Activated CD8-positive, alpha-beta memory T cell treated with anti-CD3 and anti-CD28 coated beads for 36 hours (primary cell): ENCODE data around the gene COCH. TPM values are rescaled to one million over a fixed set of nuclear protein-coding genes. Genes with fewer than 3 reads are reported as not detected.

ENCODE experiments used
- CTCF ChIA-PET: fragments of 350-600 bp; sonication (Branson Sonifier 250); formaldehyde crosslinking; loops from one replicate; lab custom pipeline; 2021; ENCODE audit warnings: antibody characterized with exemption; lab: Charles Lee
- POLR2A ChIA-PET: fragments of 350-600 bp; sonication (Branson Sonifier 250); formaldehyde crosslinking; loops from one replicate; lab custom pipeline; 2021; ENCODE audit warnings: antibody characterized with exemption; lab: Charles Lee
- total RNA-seq, 2 experiments: library from RNA; stranded (reverse); gene quantifications; one replicate each; pipeline ENCODE4 v1.2.3, GENCODE V29; 2021

COCH gene
- total RNA-seq = 1 to 10 TPM; 3.1 TPM

DNA sequence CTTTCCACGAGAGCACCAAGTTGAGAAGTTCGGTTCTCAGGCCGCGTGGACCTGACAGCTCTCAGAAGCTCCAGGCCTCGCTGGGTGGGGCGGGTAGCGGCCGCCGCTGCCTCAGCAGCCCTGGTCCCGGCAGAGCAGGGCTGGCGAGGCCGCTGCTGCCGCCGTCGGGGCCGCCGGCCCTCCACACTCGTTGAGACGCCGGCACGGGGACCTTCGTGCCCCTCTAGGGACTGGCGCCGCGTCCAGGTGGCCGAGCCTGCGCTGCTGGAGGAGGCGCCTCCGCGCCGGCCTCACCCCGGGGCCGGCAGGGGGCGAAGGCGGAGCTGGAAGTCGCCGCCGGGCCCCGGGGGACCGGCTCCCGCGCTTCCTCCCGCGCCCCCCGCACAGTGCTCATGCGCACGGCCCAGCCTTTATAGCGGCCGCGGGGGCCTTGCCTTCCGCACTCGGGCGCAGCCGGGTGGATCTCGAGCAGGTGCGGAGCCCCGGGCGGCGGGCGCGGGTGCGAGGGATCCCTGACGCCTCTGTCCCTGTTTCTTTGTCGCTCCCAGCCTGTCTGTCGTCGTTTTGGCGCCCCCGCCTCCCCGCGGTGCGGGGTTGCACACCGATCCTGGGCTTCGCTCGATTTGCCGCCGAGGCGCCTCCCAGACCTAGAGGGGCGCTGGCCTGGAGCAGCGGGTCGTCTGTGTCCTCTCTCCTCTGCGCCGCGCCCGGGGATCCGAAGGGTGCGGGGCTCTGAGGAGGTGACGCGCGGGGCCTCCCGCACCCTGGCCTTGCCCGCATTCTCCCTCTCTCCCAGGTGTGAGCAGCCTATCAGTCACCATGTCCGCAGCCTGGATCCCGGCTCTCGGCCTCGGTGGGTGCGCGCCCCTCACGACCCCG lies at the start of gene COCH:
Gene COCH (plus strand): TSS at position 440 of the 879 bp plus-strand sequence. CDS start 380 bp downstream, at position 820.
- CTCF ChIA-PET = no interaction called here
- POLR2A ChIA-PET = no interaction called here

DNA sequence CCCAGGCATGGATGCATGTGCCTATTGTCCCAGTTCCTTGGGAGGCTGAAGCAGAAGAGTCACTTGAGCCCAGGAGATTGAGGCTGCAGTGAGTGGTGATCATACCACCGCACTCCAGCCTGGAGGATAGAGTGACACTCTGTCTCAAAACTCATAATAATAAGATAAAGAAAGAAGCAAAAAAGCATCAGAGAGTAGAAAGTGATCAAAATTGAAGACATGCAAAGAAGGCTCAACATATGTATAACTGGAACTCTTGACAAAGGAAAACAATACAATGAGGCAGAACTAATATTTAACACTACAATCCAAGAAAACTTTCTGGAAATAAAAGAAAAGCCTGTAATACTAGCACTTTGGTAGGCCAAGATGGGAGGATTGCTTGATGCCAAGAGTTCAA lies 48.3 kb upstream of the COCH start:
- POLR2A ChIA-PET = no interaction called here

DNA sequence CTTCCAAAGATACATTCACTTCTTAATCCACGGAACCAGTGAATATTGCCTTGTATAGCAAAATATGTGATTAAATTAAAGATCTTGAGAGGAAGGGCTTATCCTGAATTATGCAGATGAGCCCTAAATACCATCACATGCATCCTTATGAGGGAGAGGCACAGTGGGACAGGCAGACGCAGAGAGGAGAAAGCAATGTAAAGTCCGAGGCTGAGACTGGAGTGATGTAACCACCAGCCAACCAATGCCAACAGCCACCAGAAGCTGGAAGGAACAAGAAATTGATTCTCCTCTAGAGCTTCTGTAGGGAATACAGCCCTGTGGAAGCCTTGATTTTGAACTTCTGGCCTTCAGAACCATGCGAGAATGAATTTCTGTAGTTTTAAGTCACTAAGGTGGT lies 44.5 kb upstream of the COCH start:
- POLR2A ChIA-PET = no interaction called here

More for the DNA sequence above, 48.3 kb upstream of the COCH start:
- CTCF ChIA-PET = no interaction called here

DNA sequence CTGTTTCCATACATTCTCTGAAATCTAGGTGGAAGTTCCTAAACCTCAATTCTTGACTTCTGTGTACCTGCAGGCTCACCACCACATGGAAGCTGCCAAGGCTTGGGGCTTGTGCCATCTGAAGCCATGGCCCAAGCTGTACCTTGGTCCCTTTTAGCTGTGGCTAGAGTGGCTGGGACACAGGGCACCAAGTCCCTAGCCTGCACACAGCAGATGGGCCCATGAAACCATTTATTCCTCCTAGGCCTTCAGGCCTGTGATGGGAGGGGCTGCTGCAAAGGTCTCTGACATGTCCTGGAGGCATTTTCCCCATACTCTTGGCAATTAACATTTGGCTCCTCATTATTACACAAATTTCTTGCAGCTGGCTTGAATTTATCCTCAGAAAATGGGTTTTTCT lies 40.0 kb upstream of the COCH start:
- CTCF ChIA-PET = no interaction called here
- POLR2A ChIA-PET = no interaction called here

More for the DNA sequence above, 44.5 kb upstream of the COCH start:
- CTCF ChIA-PET = no interaction called here

DNA sequence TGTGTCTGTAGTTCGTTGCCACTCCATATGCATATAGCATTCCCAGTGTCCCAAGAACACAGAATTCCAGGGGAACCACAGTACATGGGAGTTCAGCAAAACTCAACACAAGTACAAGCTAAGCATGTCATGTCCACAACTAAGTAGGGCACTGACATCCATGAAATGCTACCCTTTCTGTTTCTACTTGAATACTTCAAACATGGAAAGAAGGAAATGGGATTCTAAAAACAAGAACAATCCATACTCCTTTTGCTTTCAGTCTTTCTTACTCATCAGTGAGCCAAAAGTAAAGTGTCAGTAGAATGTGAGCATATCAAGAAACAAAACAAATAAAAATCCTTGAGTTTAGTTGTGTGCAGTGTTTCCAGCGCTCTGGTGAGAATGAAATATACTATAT lies 36.0 kb upstream of the COCH start:
- CTCF ChIA-PET = no interaction called here

DNA sequence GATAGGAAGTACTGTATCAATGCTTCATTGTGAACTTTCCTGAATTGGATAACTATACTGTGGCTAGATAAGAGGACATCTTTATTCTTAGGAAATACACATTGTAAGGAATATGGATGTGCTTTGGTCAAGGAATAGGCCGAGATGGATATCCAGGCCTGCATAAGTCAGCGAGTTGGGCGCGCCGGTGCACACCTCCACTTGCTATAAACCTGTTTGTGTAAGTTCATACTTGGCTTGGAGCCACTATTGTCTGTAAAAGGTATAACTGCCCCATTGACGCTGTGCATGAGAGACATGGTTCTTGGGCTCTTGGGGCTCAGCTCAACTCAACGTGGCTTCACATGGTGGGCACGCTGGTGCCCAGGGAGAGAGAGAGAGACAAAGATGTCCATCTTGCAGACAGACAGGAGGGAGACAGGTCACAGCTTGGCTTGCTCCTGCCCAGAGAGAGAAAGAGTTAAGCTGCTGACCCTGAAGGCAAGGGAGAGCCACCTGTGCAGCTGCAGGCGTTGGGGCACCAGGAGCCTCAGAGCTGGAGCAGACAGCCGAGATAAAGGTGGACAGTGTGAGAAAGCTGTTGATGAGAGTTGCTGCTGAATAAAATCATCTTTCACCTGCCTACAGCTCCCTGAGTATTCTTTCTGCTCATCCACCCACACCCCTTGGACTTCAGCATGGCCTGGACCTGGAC lies 34.1 kb upstream of the COCH start:
- ChIA-PET POLR2A (no interaction called here), CTCF (no interaction called here)

More for the DNA sequence above, 36.0 kb upstream of the COCH start:
- POLR2A ChIA-PET = no interaction called here

DNA sequence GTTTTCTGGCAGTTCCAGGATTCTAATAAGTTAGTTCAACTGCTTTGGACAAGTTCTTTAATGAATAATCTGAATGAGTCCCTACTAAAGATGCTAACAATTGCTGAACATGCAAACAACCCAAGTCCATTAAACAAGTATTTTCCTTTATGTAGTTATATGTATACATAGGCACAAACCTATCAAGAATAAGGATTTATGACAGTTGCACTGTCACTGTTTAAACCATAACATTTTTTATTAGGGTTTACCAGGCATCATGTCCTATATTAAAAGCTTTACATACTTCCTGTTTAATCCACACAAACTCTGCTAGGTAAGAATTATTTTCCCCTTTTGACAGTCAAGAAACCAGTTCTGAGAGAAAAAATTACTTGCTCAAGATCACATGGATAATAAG lies 31.9 kb upstream of the COCH start:
- ChIA-PET CTCF (interaction anchor here (0.8 kb wide), 1 partner anchor 15 kb away, joined by 3 read pairs; no protein-coding TSS in a partner anchor), POLR2A (no interaction called here)

DNA sequence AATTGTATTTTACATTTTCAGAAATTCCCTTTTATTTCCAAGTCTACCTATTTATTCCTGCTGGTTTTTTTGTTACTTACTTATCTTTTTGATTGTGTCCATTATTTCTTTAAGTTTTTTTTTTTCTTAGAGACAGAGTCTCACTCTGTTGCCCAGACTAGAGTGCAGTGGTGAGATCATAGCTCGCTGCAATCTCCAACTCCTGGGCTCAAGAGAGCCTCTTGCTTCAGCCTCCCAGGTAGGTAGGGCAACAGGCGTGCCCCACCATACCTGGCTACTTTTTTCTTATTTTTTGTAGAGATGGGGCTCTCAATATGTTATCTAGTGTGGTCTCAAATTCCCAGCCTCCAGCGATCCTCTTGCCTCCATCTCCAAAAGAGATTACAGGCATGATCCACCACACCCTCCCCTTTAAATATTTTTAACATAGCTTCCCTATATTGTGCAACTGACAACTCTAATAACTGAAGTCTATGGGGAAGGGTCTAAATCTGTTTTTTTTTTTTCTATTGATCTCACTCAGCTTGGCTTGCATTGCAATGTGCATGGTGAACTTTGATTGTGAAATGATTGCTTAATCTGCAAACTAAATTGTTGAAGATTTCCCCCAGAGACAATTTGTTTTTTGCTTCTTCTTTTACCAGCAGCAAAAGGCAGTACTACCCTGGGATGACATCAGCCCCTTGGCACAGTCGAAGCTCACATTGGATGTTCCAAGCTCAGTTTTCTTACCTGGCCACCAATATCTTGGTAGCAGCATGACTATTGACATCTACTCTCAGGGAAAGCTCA lies 25.7 kb upstream of the COCH start:
- ChIA-PET CTCF (no interaction called here), POLR2A (no interaction called here)

DNA sequence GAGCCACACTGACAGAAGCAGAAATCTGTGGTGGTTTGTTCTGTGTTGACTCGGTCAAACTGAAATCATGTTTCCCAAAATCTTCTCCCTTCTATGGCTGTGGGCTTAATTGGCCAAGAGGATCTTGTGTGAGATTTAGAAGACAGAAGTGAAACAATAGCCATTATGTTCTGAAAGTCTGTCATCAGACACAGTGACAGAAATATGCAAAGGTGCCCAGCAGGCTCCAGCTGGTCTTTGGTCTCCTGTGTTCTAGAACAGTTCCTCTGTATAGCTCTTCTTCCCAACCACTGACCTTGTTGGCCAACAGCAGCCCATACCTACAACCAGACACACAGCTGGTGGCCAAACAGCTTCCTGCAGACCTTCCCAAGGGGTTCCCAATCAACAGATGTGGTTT lies 25.0 kb upstream of the COCH start:
- ChIA-PET POLR2A (no interaction called here), CTCF (no interaction called here)

DNA sequence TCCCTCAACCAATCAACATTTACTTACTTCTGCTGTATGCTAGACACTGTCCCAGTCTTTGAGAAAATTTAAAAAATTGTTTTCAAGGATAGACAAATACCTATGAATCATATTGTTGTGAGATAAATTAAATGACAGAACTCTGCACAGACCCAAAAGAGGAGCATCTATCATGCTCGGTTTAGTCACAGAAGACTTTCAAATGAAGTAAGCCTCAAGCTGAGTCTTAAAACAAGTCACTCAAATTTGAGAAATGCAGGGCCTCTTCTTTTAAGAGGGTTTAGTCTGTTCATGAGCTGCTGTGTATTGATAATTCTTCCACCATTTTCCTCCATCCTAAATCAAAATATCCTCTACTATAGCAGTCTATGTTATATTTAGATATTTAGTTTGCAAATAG lies 24.4 kb upstream of the COCH start:
- CTCF ChIA-PET = no interaction called here
- POLR2A ChIA-PET = no interaction called here

DNA sequence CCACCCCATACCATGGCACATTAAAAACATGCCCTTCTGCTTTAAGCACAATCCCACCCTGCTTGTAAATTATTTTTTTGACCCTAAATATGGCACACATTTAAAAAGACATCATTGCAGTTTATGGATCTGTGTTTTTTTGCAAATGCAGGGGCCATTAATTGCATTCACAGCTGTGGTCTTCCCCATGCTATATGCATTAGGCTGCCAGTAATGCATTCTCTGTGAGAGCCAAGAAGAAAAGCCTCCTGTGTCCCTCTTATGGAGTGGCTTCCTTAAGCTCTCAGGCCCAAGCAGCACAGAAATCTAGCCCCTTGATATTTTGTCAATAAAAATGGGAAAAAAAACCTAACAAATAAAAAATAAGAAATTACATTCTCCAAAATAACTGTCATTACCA lies 20.4 kb upstream of the COCH start:
- CTCF ChIA-PET = no interaction called here
- POLR2A ChIA-PET = no interaction called here

DNA sequence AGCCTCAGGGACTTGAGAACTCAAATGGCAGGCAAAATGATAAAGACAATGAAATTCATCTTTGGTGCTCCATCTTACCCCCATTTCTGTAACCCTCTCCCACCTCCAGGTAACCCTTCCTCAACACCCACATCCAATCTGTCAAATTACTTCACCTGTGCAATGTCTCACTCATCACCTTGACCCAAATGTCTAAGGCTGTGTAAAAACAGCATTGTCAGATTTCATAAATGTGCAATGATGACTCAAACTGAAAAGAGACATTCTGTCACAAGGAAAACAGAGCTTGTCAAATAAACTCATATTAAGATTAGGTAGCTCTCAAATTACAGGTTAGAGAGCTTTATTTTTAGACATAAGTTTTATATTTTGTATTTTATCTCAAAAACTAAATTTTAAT lies 19.9 kb upstream of the COCH start:
- POLR2A ChIA-PET = no interaction called here
- CTCF ChIA-PET = no interaction called here

DNA sequence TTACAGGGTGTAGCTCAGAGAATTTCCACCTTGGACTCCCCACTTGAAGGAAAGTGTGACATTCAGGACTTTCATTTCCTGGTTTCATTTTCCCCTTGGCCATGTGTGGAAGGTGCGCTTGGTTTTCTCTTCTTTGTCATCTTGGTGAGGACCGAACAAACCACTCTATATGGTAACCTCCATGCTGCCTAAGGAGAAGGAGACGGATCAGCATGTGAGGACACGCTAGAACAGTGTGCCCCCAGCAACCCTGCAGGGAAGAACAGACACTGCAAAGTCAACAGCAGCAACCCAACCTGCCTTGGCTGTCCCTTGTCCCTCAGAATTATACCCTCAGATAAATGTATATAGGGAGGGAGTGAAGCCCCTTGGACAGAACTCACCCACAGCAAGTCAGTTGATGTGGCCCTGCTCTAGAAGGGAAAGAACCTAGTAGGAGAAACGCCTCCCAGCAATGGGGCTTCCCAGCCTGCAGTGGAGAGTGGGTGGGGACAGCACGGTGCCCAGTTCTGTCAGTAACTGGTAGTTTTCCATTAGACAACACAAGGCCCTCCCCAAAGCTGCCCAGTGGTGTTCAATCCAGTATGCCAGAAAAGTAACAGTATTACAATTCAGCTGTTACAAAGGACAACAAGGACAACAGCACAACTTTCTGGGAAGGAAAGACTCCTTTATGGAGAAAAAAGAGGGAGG lies 18.9 kb upstream of the COCH start:
- POLR2A ChIA-PET = no interaction called here

DNA sequence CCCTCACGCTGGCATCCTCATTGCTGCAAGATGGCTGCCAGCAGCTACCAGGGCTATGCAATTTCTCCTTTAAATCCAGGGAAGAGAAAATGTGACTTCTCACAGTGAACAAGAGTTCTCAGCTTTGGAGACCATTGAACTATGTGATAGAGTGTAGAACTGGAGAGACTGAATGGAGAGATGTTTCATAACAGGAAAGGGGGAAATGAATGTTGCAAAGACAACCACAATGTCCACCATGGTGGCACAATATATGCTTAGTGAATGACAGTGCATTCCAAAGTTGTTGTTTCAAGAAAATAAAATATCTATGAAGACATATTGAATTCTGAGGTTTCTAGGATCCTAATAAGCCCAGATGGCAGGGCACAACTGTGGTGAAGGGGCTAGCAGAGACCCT lies 13.2 kb upstream of the COCH start:
- ChIA-PET CTCF (no interaction called here), POLR2A (no interaction called here)

More for the DNA sequence above, 18.9 kb upstream of the COCH start:
- CTCF ChIA-PET = no interaction called here

DNA sequence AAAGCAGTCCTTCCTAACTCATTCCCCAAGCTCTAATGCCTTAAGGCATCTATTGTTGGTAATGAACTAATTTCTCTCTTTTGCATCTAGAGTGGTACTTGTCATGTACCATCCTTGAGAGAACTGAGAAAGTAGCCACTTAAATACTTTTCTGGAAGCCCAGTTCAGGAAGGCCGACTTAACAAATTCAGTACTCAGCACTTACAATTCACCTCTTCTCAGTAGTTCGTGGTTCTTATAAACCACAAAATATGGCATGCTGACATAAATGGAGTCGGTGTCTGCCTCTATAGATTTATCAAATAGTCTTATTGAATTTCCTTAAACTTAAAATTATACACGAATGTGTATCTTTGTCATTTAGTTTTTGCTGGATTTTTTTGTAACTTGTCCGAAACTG lies 9.4 kb upstream of the COCH start:
- CTCF ChIA-PET = no interaction called here
- POLR2A ChIA-PET = no interaction called here

DNA sequence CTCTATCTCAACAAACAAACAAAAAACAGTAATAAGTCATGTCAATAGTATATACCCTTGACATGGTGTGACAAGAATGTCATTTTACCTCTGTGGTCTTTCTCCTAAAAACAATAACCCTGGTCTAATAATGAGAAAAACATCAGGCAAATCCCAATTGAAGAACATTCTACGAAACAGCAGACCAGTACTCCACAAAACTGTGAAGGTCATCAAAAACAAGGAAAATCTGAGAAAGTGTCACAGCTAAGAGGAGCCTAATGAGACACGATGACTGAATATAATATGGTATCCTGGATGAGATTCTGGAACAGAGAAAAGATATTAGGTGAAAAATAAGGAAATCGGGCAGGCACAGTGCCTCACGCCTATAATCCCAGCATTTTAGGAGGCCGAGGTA lies 5.6 kb upstream of the COCH start:
- CTCF ChIA-PET = no interaction called here
- POLR2A ChIA-PET = no interaction called here

DNA sequence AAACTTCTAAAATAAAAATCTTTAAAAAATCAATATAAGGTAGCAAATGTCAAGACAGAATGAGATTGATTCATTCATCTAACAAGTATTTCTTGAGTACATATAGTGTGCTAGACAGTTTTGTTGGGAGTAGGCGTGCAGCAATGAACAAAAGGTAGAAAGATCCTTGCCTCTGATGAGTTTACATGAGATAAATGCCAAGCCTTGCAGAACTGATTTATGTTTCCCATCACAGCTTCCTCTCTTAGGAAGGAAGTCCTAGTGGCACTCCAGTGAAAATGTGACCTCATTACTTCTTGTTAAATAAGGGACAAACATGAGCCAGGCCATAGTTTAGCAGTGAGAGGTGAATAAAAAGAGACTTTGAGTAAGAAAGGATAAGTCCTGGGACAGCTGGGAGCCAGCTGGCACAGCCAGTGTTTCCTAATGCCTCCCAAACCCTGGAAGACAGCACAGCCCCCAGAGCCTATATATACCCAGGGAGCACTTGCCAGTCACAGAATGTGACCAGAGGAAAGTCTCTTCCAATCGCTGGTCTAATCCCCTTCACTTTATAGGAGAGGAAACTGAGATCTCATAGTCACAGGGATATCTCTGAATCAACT lies 4.7 kb upstream of the COCH start:
- CTCF ChIA-PET = no interaction called here

DNA sequence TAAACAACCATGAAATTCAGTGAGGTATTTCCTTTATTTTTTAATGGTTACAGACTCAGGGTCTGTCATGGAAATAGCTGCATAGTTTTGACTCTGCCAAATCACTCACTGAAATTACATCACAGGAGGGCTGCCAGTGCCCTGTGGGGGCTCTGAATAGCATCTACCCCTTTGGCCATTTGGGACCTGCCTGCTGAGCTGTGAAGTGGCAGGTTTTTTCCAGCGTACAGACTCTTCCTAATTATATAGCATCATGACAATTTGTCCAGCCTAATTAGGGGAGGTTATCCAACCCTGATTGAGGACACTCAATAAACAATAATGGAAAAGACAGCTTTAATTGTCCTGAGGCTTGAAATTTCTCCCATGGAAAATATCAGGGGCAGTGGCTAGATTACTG lies 1.8 kb upstream of the COCH start:
- ChIA-PET POLR2A (no interaction called here), CTCF (no interaction called here)

More for the DNA sequence above, 4.7 kb upstream of the COCH start:
- POLR2A ChIA-PET = no interaction called here
